HepG2 (cell line): ENCODE data around the gene C19orf44. TPM values are rescaled to one million over a fixed set of nuclear protein-coding genes. Genes with fewer than 3 reads are reported as not detected.

ENCODE experiments used
- KDM3A ChIP-seq: IDR thresholded peaks from 2 replicates; pipeline ENCODE4 v1.6.1; 2018; ENCODE audit warnings: low read depth, missing compliant biosample characterization
- MAFF ChIP-seq: IDR thresholded peaks from 2 replicates; pipeline ENCODE4 v1.6.1; 2011; ENCODE audit warnings: low read depth, low read length, improper control_type of control experiment
- MXI1 ChIP-seq: IDR thresholded peaks from 3 replicates; pipeline ENCODE4 v1.6.1; 2012; ENCODE audit warnings: low read depth, low read length, inconsistent platforms, borderline replicate concordance
- PAX8 ChIP-seq: sonication (generic); formaldehyde crosslinking; IDR thresholded peaks from 2 replicates; pipeline ENCODE4 v1.8.0; 2022; ENCODE audit warnings: mild to moderate bottlenecking, missing genetic modification reagents, borderline replicate concordance
- PHB2 ChIP-seq: fragments of 450-650 bp; IDR thresholded peaks from 2 replicates; pipeline ENCODE4 v1.6.1; 2018; ENCODE audit not compliant: partially characterized antibody
- RFX1 ChIP-seq: fragments of 450-650 bp; IDR thresholded peaks from 2 replicates; pipeline ENCODE4 v1.6.1; 2017
- YY1 ChIP-seq: IDR thresholded peaks from 2 replicates; pipeline ENCODE4 v1.6.1; 2011; ENCODE audit warnings: low read length, low read depth, moderate library complexity, mild to moderate bottlenecking; ENCODE audit not compliant: insufficient read depth, insufficient replicate concordance
- ZEB1 ChIP-seq: IDR thresholded peaks from 2 replicates; pipeline ENCODE4 v1.6.1; 2012; ENCODE audit warnings: mild to moderate bottlenecking, low read depth, inconsistent platforms; ENCODE audit not compliant: insufficient replicate concordance
- ZFP82 ChIP-seq: sonication (generic); formaldehyde crosslinking; IDR thresholded peaks from 2 replicates; pipeline ENCODE4 v1.5.1; 2020; ENCODE audit warnings: mild to moderate bottlenecking, missing genetic modification reagents, borderline replicate concordance
- ZFY ChIP-seq: sonication (generic); formaldehyde crosslinking; IDR thresholded peaks from 2 replicates; pipeline ENCODE4 v1.4.0; 2020; ENCODE audit warnings: missing genetic modification reagents
- ZNF224 ChIP-seq: sonication (generic); formaldehyde crosslinking; IDR thresholded peaks from 2 replicates; pipeline ENCODE4 v1.5.0; 2020; ENCODE audit warnings: mild to moderate bottlenecking, missing genetic modification reagents
- ZNF337 ChIP-seq: sonication (generic); formaldehyde crosslinking; IDR thresholded peaks from 2 replicates; pipeline ENCODE4 v1.5.1; 2020; ENCODE audit warnings: missing genetic modification reagents, low read depth, mild to moderate bottlenecking, borderline replicate concordance
- ZNF510 ChIP-seq: sonication (generic); formaldehyde crosslinking; IDR thresholded peaks from 2 replicates; pipeline ENCODE4 v1.4.0; 2020; ENCODE audit warnings: low read depth, mild to moderate bottlenecking, missing genetic modification reagents
- ZNF547 ChIP-seq: sonication (generic); formaldehyde crosslinking; IDR thresholded peaks from 2 replicates; pipeline ENCODE4 v1.5.1; 2020; ENCODE audit warnings: mild to moderate bottlenecking, missing genetic modification reagents
- ZNF564 ChIP-seq: sonication (generic); formaldehyde crosslinking; IDR thresholded peaks from 2 replicates; pipeline ENCODE4 v1.8.1; 2023; ENCODE audit warnings: mild to moderate bottlenecking, missing genetic modification reagents
- ZNF619 ChIP-seq: sonication (generic); formaldehyde crosslinking; IDR thresholded peaks from 2 replicates; pipeline ENCODE4 v1.4.0; 2020; ENCODE audit warnings: mild to moderate bottlenecking, missing genetic modification reagents
- polyA plus RNA-seq, 8 experiments: library from polyadenylated mRNA; depleted of rRNA in 3 of 8; stranded (reverse) in 7 of 8; unstranded in 1 of 8; fragments of >200 nt; fragmentation: Illumina TruSeq in 4 of 8; extraction: Trizol in 4 of 8; gene quantifications; 2 replicates each; pipeline versions ENCODE4 v1.2.1 to v1.2.3, GENCODE V29; 2011 to 2016; ENCODE audit warnings: low read depth in 4 of 8, missing spikeins in 1 of 8, mixed read lengths in 1 of 8; ENCODE audit not compliant: insufficient read depth in 1 of 8
- total RNA-seq, 5 experiments: library from RNA; depleted of rRNA; stranded (reverse); fragments of >200 nt; fragmentation: Illumina TruSeq; extraction: Trizol; gene quantifications; 2 replicates each; pipeline ENCODE4 v1.2.3, GENCODE V29; 2016; ENCODE audit warnings: low read depth in 1 of 5
- TF ChIP-seq, protein P1 (sequence below): sonication (generic); formaldehyde crosslinking; conservative IDR thresholded peaks from 2 replicates; pipeline ENCODE4 v1.4.0; 2020; ENCODE audit warnings: missing genetic modification reagents
- TF ChIP-seq, protein P2 (sequence below): sonication (generic); formaldehyde crosslinking; IDR thresholded peaks from 2 replicates; pipeline ENCODE4 v1.5.0; 2020; ENCODE audit warnings: mild to moderate bottlenecking, missing genetic modification reagents
- TF ChIP-seq, protein P3 (sequence below): sonication (generic); formaldehyde crosslinking; IDR thresholded peaks from 2 replicates; pipeline ENCODE4 v1.8.0; 2022; ENCODE audit warnings: mild to moderate bottlenecking, missing genetic modification reagents, borderline replicate concordance
- TF ChIP-seq, protein P4 (sequence below): IDR thresholded peaks from 2 replicates; pipeline ENCODE4 v1.6.1; 2016; ENCODE audit warnings: missing compliant biosample characterization, missing genetic modification reagents, borderline replicate concordance
- TF ChIP-seq, protein P5 (sequence below): sonication (generic); formaldehyde crosslinking; IDR thresholded peaks from 2 replicates; pipeline ENCODE4 v1.4.0; 2020; ENCODE audit warnings: mild to moderate bottlenecking, low read depth, missing genetic modification reagents
- TF ChIP-seq, protein P6 (sequence below), 2 experiments: sonication (generic) in 1 of 2; formaldehyde crosslinking in 1 of 2; IDR thresholded peaks; 2 replicates each; pipeline versions ENCODE4 v1.4.0 to v1.6.1; 2018 to 2020; ENCODE audit warnings: missing genetic modification reagents in 2 of 2, borderline replicate concordance in 1 of 2, low read depth in 1 of 2, mild to moderate bottlenecking in 1 of 2, missing biosample characterization in 1 of 2

The C19orf44 gene
- total and polyA plus RNA-seq, 2 of the 13 experiments (the other 11 are each of a cell fraction or from before 2014, with no cell fraction given), result 3.2 to 4.3 TPM

DNA sequence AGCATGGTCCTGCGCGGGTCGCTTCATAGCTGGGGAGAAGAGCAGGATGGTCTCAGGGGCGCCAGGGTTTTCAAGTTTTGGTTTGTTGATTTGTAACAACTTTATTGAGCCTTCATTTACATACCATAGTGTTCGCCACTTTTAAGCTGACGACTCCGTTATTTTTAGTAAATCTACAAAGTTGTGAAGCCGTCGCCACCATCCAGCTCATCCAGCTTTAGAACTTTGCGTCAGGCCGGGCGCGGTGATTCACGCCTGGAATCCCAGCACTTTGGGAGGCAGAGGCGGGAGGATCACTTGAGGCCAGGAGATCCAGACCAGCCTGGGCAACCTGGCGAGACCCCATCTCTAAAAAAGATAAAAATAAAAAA lies 404 bp downstream of the C19orf44 start (continued):
- TF ChIP-seq, protein P1, sequence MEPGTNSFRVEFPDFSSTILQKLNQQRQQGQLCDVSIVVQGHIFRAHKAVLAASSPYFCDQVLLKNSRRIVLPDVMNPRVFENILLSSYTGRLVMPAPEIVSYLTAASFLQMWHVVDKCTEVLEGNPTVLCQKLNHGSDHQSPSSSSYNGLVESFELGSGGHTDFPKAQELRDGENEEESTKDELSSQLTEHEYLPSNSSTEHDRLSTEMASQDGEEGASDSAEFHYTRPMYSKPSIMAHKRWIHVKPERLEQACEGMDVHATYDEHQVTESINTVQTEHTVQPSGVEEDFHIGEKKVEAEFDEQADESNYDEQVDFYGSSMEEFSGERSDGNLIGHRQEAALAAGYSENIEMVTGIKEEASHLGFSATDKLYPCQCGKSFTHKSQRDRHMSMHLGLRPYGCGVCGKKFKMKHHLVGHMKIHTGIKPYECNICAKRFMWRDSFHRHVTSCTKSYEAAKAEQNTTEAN (CRISPR knock-in tag), result no peak
- TF ChIP-seq, protein P2, sequence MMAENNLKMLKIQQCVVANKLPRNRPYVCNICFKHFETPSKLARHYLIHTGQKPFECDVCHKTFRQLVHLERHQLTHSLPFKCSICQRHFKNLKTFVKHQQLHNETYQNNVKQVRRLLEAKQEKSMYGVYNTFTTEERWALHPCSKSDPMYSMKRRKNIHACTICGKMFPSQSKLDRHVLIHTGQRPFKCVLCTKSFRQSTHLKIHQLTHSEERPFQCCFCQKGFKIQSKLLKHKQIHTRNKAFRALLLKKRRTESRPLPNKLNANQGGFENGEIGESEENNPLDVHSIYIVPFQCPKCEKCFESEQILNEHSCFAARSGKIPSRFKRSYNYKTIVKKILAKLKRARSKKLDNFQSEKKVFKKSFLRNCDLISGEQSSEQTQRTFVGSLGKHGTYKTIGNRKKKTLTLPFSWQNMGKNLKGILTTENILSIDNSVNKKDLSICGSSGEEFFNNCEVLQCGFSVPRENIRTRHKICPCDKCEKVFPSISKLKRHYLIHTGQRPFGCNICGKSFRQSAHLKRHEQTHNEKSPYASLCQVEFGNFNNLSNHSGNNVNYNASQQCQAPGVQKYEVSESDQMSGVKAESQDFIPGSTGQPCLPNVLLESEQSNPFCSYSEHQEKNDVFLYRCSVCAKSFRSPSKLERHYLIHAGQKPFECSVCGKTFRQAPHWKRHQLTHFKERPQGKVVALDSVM (CRISPR knock-in tag), result peak; percentile 88
- TF ChIP-seq MXI1 (no peak), ZNF619 (CRISPR knock-in tag) (no peak), RFX1 (no peak), ZNF224 (no peak), ZNF510 (CRISPR knock-in tag) (no peak), KDM3A (CRISPR knock-in tag) (0 out of 2 replicates have a peak, but pooled peaks have one; percentile 2), PAX8 (no peak), PHB2 (no peak), ZFY (CRISPR knock-in tag) (no peak), ZEB1 (no peak), ZNF564 (CRISPR knock-in tag) (no peak), YY1 (no peak), MAFF (no peak), ZNF547 (CRISPR knock-in tag) (no peak), ZFP82 (CRISPR knock-in tag) (no peak), ZNF337 (CRISPR knock-in tag) (no peak)
- TF ChIP-seq, protein P3, sequence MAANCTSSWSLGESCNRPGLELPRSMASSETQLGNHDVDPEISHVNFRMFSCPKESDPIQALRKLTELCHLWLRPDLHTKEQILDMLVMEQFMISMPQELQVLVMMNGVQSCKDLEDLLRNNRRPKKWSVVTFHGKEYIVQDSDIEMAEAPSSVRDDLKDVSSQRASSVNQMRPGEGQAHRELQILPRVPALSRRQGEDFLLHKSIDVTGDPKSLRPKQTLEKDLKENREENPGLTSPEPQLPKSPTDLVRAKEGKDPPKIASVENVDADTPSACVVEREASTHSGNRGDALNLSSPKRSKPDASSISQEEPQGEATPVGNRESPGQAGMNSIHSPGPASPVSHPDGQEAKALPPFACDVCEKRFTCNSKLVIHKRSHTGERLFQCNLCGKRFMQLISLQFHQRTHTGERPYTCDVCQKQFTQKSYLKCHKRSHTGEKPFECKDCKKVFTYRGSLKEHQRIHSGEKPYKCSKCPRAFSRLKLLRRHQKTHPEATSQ (CRISPR knock-in tag), result no peak
- TF ChIP-seq, protein P4, sequence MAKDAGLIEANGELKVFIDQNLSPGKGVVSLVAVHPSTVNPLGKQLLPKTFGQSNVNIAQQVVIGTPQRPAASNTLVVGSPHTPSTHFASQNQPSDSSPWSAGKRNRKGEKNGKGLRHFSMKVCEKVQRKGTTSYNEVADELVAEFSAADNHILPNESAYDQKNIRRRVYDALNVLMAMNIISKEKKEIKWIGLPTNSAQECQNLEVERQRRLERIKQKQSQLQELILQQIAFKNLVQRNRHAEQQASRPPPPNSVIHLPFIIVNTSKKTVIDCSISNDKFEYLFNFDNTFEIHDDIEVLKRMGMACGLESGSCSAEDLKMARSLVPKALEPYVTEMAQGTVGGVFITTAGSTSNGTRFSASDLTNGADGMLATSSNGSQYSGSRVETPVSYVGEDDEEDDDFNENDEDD (CRISPR knock-in tag), result no peak
- TF ChIP-seq, protein P5, sequence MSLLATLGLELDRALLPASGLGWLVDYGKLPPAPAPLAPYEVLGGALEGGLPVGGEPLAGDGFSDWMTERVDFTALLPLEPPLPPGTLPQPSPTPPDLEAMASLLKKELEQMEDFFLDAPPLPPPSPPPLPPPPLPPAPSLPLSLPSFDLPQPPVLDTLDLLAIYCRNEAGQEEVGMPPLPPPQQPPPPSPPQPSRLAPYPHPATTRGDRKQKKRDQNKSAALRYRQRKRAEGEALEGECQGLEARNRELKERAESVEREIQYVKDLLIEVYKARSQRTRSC, result no peak
- TF ChIP-seq, protein P6, sequence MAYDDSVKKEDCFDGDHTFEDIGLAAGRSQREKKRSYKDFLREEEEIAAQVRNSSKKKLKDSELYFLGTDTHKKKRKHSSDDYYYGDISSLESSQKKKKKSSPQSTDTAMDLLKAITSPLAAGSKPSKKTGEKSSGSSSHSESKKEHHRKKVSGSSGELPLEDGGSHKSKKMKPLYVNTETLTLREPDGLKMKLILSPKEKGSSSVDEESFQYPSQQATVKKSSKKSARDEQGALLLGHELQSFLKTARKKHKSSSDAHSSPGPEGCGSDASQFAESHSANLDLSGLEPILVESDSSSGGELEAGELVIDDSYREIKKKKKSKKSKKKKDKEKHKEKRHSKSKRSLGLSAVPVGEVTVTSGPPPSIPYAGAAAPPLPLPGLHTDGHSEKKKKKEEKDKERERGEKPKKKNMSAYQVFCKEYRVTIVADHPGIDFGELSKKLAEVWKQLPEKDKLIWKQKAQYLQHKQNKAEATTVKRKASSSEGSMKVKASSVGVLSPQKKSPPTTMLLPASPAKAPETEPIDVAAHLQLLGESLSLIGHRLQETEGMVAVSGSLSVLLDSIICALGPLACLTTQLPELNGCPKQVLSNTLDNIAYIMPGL (CRISPR knock-in tag; IDR thresholded peaks at IDR 0.05; ENCODE audit: borderline replicate concordance in 1 of 2, low read depth in 1 of 2), result 0 out of 4 replicates have a peak, but pooled peaks of 1 of the 2 experiments have one; percentile 3
